Stimulated activated CD4-positive, alpha-beta T cell treated with anti-CD3 and anti-CD28 coated beads, Interleukin-4, amount 100 ng/mL, for 48 hours (primary cell): ENCODE measurements around the gene ZNF281.
"Not testable (repeated sequence)": the region's sequence is repeated elsewhere in the genome, so short reads cannot be mapped to it uniquely, and the experiment has no call there.

Source experiments
- DNase-seq, 2 donors: peaks; one replicate each; pipeline ENCODE4 v3.0.0-alpha.2; 2020; ENCODE audit warnings: low read depth in 2 of 2

ZNF281 gene

GRCh38 chr1:200409761-200410565, at the start of gene ZNF281:
TSS of gene ZNF281 (minus strand) at chr1:200410036. CDS start at chr1:200409705, 331 bp downstream.
- DNase-seq = peak; percentile 90 to 93

GRCh38 chr1:200458780-200459179, 48.9 kb upstream of the ZNF281 start:
- DNase-seq = no peak

GRCh38 chr1:200457810-200458209, 48.0 kb upstream of the ZNF281 start:
- no peak for DNase-seq

- no peak for DNase-seq
These were observed 44.6 kb upstream of the ZNF281 start for GRCh38 chr1:200454425-200454824.

GRCh38 chr1:200453553-200453905, 43.7 kb upstream of the ZNF281 start:
- DNase-seq = no peak

GRCh38 chr1:200452850-200453552, 43.2 kb upstream of the ZNF281 start:
- no peak for DNase-seq

- DNase-seq = no peak
These were observed 38.4 kb upstream of the ZNF281 start for GRCh38 chr1:200448034-200448762.

GRCh38 chr1:200445213-200445612, 35.4 kb upstream of the ZNF281 start:
- DNase-seq = no peak

GRCh38 chr1:200444478-200444877, 34.6 kb upstream of the ZNF281 start:
- no peak for DNase-seq

GRCh38 chr1:200443860-200444259, 34.0 kb upstream of the ZNF281 start:
- DNase-seq = no peak

- DNase-seq = no peak
These were observed 32.8 kb upstream of the ZNF281 start for GRCh38 chr1:200442537-200443156.

GRCh38 chr1:200442023-200442422, 32.2 kb upstream of the ZNF281 start:
- no peak for DNase-seq

- DNase-seq = no peak
These were observed 29.1 kb upstream of the ZNF281 start for GRCh38 chr1:200438911-200439310.

GRCh38 chr1:200438413-200438812, 28.6 kb upstream of the ZNF281 start:
- DNase-seq = not testable (repeated sequence)

GRCh38 chr1:200437556-200438203, 27.8 kb upstream of the ZNF281 start:
- no peak for DNase-seq

GRCh38 chr1:200437088-200437487, 27.3 kb upstream of the ZNF281 start:
- no peak for DNase-seq

GRCh38 chr1:200436436-200436835, 26.6 kb upstream of the ZNF281 start:
- no peak for DNase-seq

GRCh38 chr1:200435200-200435780, 25.5 kb upstream of the ZNF281 start:
- no peak for DNase-seq

GRCh38 chr1:200433586-200433985, 23.8 kb upstream of the ZNF281 start:
- no peak for DNase-seq

GRCh38 chr1:200432586-200432985, 22.8 kb upstream of the ZNF281 start:
- DNase-seq = no peak

GRCh38 chr1:200429221-200429751, 19.4 kb upstream of the ZNF281 start:
- no peak for DNase-seq
